Gastrocnemius medialis (tissue), 4 donors: ENCODE data around the gene KCNC4.

ENCODE experiments used
- CTCF ChIP-seq, 5 experiments: fragments of 450-650 bp in 3 of 5; fragments of 200-600 bp in 2 of 5; sonication (generic) in 2 of 5; IDR thresholded peaks in 4 of 5; conservative IDR thresholded peaks in 1 of 5; 1 replicate in 4 of 5; 2 replicates in 1 of 5; pipeline ENCODE4 v1.5.1; 2016 to 2019; ENCODE audit warnings: antibody characterized with exemption in 5 of 5, mild to moderate bottlenecking in 3 of 5, moderate library complexity in 3 of 5
- POLR2A ChIP-seq, 2 donors: fragments of 450-650 bp; IDR thresholded peaks; one replicate each; pipeline ENCODE4 v1.6.1; 2017; ENCODE audit warnings: antibody characterized with exemption in 2 of 2, mild to moderate bottlenecking in 2 of 2, moderate library complexity in 2 of 2

GRCh38 chr1:110218739-110219138 lies 8.6 kb downstream of the KCNC4 start:
- TF ChIP-seq CTCF (IDR thresholded peaks at IDR 0.05 in 4 of 5, conservative IDR thresholded peaks at IDR 0.05 in 1 of 5) (no peak), POLR2A (IDR thresholded peaks at IDR 0.05) (no peak)
